Skeletal muscle cell (primary cell): ENCODE data around the gene SUSD1.

ENCODE experiments used
- DNase-seq: peaks from one replicate; pipeline ENCODE4 v3.0.0-alpha.2; 2010; ENCODE audit warnings: low read depth
- H3K4me3 ChIP-seq: 2 replicates; pipeline ENCODE4 v1.5.1; 2011; ENCODE audit warnings: low read depth, mild to moderate bottlenecking, control low read depth, low read length, moderate library complexity

SUSD1 gene

GRCh38 chr9:112050544-112051475 lies 124.3 kb downstream of the SUSD1 start:
- peak; percentile 90 for DNase-seq
- no peak overlapping the region for H3K4me3 ChIP-seq

- no peak for DNase-seq
- H3K4me3 ChIP-seq: no peak overlapping the region
Measured at GRCh38 chr9:112049811-112050516, 125.1 kb downstream of the SUSD1 start.

- H3K4me3 ChIP-seq: no peak overlapping the region
- DNase-seq: no peak
Measured at GRCh38 chr9:112048924-112049691, 126.0 kb downstream of the SUSD1 start.

- no peak overlapping the region for H3K4me3 ChIP-seq
- DNase-seq: no peak
Measured at GRCh38 chr9:112047538-112048066, 127.5 kb downstream of the SUSD1 start.

GRCh38 chr9:112046181-112046580 lies 128.9 kb downstream of the SUSD1 start:
- peak; percentile 55 for DNase-seq
- no peak overlapping the region for H3K4me3 ChIP-seq

GRCh38 chr9:112044881-112045280 lies 130.2 kb downstream of the SUSD1 start:
- H3K4me3 ChIP-seq: no peak overlapping the region
- DNase-seq: no peak

- H3K4me3 ChIP-seq: no peak overlapping the region
- DNase-seq: no peak
Measured at GRCh38 chr9:112044186-112044585, 130.9 kb downstream of the SUSD1 start.

GRCh38 chr9:112043423-112043822 lies 131.7 kb downstream of the SUSD1 start:
- H3K4me3 ChIP-seq: no peak overlapping the region
- DNase-seq: no peak

GRCh38 chr9:112042769-112043168 lies 132.3 kb downstream of the SUSD1 start:
- no peak for DNase-seq
- H3K4me3 ChIP-seq: no peak overlapping the region

- no peak overlapping the region for H3K4me3 ChIP-seq
- no peak for DNase-seq
Measured at GRCh38 chr9:112042244-112042638, 132.9 kb downstream of the SUSD1 start.

GRCh38 chr9:112041536-112042243 lies 133.4 kb downstream of the SUSD1 start:
- peak; percentile 100 for DNase-seq
- H3K4me3 ChIP-seq: no peak overlapping the region

- H3K4me3 ChIP-seq: no peak overlapping the region
- no peak for DNase-seq
Measured at GRCh38 chr9:112041199-112041535, 133.9 kb downstream of the SUSD1 start.

GRCh38 chr9:112038017-112038408 lies 137.1 kb downstream of the SUSD1 start:
- H3K4me3 ChIP-seq: no peak overlapping the region
- no peak for DNase-seq

- DNase-seq: peak; percentile 79
- H3K4me3 ChIP-seq: no peak overlapping the region
Measured at GRCh38 chr9:112037281-112038016, 137.6 kb downstream of the SUSD1 start.

GRCh38 chr9:112035166-112035826 lies 139.8 kb downstream of the SUSD1 start:
- DNase-seq: no peak
- H3K4me3 ChIP-seq: no peak overlapping the region

- DNase-seq: no peak
- no peak overlapping the region for H3K4me3 ChIP-seq
Measured at GRCh38 chr9:112034216-112034611, 140.9 kb downstream of the SUSD1 start.

- H3K4me3 ChIP-seq: no peak overlapping the region
- no peak for DNase-seq
Measured at GRCh38 chr9:112033237-112034215, 141.6 kb downstream of the SUSD1 start.
